Thyroid gland (tissue), 4 donors: Measurements from ENCODE around the gene PRSS23.

Source experiments
- CTCF ChIP-seq, 6 experiments: fragments of 200-600 bp in 3 of 6; fragments of 450-650 bp in 3 of 6; sonication (generic) in 3 of 6; IDR thresholded peaks; one replicate each; pipeline ENCODE4 v1.5.1; 2016 to 2019; ENCODE audit warnings: antibody characterized with exemption in 6 of 6, mild to moderate bottlenecking in 2 of 6, inconsistent platforms in 1 of 6, moderate library complexity in 1 of 6
- POLR2A ChIP-seq, 2 donors: fragments of 450-650 bp; IDR thresholded peaks; one replicate each; pipeline ENCODE4 v1.6.1; 2017; ENCODE audit warnings: antibody characterized with exemption in 2 of 2, mild to moderate bottlenecking in 2 of 2, moderate library complexity in 1 of 2

DNA sequence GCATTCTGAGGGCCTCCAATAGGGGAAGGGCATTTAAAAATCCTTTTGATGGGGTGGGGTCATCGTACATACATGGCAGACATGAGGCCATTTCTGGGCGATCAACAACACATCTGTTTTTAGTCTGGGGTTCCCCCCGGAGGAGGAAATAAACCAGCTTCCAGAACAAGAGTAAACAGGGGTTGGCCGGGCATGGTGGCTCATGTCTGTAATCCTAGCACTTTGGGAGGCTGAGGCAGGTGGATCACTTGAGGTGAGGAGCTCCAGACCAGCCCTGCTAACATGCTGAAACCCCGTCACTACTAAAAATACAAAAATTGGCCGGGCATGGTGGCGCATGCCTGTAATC is 12.0 kb downstream of the PRSS23 start:
- no peak for TF ChIP-seq CTCF (IDR thresholded peaks at IDR 0.05)
- no peak for TF ChIP-seq POLR2A (IDR thresholded peaks at IDR 0.05)
